Amniotic epithelial cell (primary cell): ENCODE data around the gene CCDC148.
A peak's percentile ranks its signal among the peaks of the same experiment; 100 is the strongest.

Experiments
- DNase-seq: peaks from one replicate; pipeline ENCODE4 v3.0.0-alpha.2; 2010; ENCODE audit warnings: low read depth

Gene CCDC148

GRCh38 chr2:158456309-158457066, at the start of gene CCDC148, which contains the start of gene PKP4:
TSS of gene CCDC148 (minus strand) at chr2:158456753. CDS start at chr2:158456439, 314 bp downstream.
TSS of gene PKP4 (plus strand) at chr2:158456952. CDS start at chr2:158533185, 76,233 bp downstream.
- DNase-seq = peak; percentile 85

GRCh38 chr2:158505448-158505934, 48.9 kb upstream of the CCDC148 start:
- no peak for DNase-seq

DNA sequence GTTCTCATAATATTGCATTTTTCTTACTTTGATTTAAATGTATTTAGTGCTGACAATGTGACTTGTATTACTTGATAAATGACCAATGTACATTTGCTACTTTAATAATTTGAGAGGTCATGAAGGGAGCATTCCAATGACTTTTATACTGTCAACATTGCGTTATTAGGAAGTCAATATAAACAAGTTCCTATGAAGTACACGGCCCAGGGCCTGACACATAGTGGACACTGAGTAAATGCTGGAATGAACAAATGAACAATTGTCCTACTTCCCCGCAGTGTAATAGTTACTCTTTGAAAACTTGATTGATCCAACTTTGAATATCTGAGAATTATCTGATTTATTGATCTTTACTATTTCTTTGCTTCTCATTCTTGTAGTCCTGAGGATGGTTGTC, 47.5 kb upstream of the CCDC148 start:
- no peak for DNase-seq

GRCh38 chr2:158502974-158503373, 46.4 kb upstream of the CCDC148 start:
- DNase-seq = peak; percentile 78

GRCh38 chr2:158501301-158501700, 44.7 kb upstream of the CCDC148 start:
- DNase-seq = no peak

DNA sequence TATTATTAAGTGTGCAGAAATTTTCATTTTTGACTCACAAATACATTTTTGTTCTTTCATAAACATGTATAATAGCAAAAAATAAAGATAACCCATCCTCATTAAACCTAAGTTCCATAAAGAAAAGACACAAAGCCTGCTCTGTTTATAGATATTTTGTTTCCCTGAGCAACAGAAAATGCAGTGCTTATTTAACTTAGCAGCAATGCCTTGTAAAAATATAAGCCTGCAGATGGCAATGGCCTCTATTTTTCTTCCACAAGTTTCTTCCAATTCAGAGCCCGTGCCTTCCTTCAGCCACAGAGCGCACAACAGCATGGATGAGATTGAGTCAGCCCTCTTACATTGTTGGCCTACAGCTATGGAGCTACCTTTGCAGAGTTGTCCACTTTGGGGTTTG, 43.8 kb upstream of the CCDC148 start:
- no peak for DNase-seq

DNA sequence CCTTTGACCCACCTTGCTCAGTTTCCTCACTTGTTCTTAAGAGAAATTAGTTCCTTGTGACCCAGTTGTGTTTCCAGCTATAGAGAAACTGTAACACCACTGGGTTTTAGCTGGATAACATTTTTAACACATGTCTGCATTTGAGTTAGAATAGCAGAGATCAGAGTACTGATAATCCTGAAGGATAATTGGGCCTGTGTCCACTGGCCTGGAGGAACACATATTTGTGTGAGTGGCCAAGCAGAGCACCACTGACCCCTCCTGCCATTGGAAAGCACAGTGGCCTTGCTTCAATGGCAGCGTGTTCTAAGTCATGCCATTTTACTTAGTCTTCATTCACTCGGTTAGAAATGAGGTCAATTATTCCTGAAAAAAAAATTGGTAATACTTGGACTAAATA, 42.8 kb upstream of the CCDC148 start:
- no peak for DNase-seq

DNA sequence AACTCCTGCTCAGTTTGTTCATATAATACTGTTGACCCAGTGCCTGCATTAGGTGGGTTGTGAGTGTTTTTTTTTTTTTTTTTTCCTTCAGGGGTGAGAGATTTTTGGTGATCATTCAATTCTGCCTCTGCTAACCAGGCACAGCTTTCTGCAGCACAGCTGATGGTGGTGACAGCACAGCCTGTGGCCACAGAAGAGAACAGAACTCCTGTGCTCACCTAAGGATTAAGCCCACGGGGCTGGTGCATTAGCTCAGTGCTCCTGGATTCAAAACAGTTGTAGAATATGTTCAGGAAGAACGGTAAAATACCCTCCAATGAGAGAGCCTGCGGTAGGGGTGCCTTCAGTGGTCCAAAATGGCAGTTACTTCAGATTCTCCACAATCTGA, 42.2 kb upstream of the CCDC148 start:
- DNase-seq = no peak

GRCh38 chr2:158498043-158498748, 41.6 kb upstream of the CCDC148 start:
- no peak for DNase-seq

GRCh38 chr2:158497486-158497885, 40.9 kb upstream of the CCDC148 start:
- DNase-seq = peak; percentile 69

DNA sequence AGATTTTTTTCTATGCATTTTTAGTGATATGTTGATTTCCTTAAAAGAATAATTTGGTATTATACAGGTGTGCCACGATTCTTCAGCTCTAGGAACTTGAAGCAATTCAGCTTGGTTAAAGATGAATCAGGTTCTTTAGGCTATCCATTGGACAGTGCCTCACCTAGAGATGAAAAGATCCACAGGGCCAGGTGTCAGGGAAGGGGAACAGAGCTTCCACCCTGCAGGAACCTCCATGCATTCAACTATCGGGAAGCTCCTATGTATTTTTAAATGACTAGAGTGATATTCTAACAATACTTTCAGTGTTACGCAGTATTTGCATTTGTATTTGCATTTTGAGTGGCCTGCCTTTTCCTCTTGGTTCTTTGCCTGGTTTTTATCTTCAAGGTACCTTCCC, 40.4 kb upstream of the CCDC148 start:
- no peak for DNase-seq

GRCh38 chr2:158495175-158495574, 38.6 kb upstream of the CCDC148 start:
- DNase-seq = no peak

- DNase-seq = no peak
These were observed 36.9 kb upstream of the CCDC148 start for GRCh38 chr2:158493458-158493857.

- DNase-seq = no peak
These were observed 34.5 kb upstream of the CCDC148 start for GRCh38 chr2:158491072-158491471.

- DNase-seq = no peak
These were observed 33.0 kb upstream of the CCDC148 start for GRCh38 chr2:158489366-158490112.

DNA sequence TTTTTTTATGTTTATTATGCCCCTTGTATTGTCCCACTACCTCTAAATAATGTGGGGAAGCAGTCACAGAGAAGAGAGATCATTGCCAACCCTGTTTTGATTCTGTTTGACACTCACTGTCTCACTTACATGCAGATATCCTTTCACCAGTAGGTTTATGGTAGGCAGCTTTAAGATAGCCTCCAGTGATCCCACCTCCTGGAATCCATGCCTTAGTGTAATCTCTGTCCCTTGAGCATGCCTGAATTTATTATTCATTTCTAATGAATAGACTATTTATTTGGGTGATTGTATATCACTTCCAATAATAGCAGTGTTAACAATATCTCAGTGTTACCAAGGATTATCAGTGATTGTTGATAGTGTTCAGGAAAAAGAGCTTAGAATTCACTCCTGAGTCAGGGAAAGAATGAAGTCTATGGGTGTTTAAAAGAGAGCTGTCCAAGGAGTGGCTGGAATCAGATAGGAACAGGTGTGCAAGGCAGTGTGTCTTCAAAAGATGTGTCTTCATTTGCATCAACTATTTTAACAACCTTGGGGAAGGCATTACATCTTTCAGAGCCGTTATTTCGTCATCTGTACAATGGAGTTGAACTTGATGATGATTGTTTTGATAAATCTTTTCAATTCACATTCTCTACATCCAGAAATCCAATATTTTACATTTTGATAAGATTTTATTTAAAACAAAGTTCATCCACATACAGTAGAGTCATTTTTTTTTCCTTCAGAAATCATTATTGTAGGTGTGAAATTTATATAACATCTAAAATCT, 32.1 kb upstream of the CCDC148 start:
- DNase-seq = no peak

GRCh38 chr2:158487419-158487818, 30.9 kb upstream of the CCDC148 start:
- DNase-seq = peak; percentile 70

GRCh38 chr2:158486970-158487325, 30.4 kb upstream of the CCDC148 start:
- no peak for DNase-seq

- DNase-seq = peak; percentile 42
These were observed 29.8 kb upstream of the CCDC148 start for GRCh38 chr2:158486150-158486969.

GRCh38 chr2:158484892-158485556, 28.5 kb upstream of the CCDC148 start:
- DNase-seq = no peak
